Natural killer cell (primary cell): ENCODE results near the gene RNF14. TPM values are rescaled to one million over a fixed set of nuclear protein-coding genes. Genes with fewer than 3 reads are reported as not detected.

ENCODE experiments used
- ATAC-seq, 3 donors: fragments of 150-1000 bp in 2 of 3; fragments of 200-7000 bp in 1 of 3; cut with Tn5 transposase; 1 replicate in 1 of 3; 2 replicates in 2 of 3; pipeline ENCODE4 v1.10.0; 2021; ENCODE audit warnings: mild to moderate bottlenecking in 2 of 3, moderate library complexity in 2 of 3
- DNase-seq, 2 donors: peaks; one replicate each; pipeline versions ENCODE4 v3.0.0 to v3.0.0-alpha.2; 2013 to 2021; ENCODE audit warnings: mixed read lengths in 1 of 2
- H3K27ac ChIP-seq: one replicate; pipeline ENCODE4 v1.5.1; 2013; ENCODE audit warnings: mild to moderate bottlenecking, low read length
- H3K27me3 ChIP-seq: one replicate; pipeline ENCODE4 v1.6.1; 2013; ENCODE audit warnings: low read length; ENCODE audit not compliant: control insufficient read depth, insufficient read depth
- H3K36me3 ChIP-seq: one replicate; pipeline ENCODE4 v1.6.1; 2013; ENCODE audit warnings: low read length; ENCODE audit not compliant: control insufficient read depth, insufficient read depth
- H3K4me1 ChIP-seq: one replicate; pipeline ENCODE4 v1.6.1; 2013; ENCODE audit warnings: low read length; ENCODE audit not compliant: control insufficient read depth, insufficient read depth
- H3K4me3 ChIP-seq: one replicate; pipeline ENCODE4 v1.5.1; 2013; ENCODE audit warnings: low read length
- H3K9me3 ChIP-seq: one replicate; pipeline ENCODE4 v1.6.1; 2013; ENCODE audit warnings: low read length; ENCODE audit not compliant: control insufficient read depth, insufficient read depth
- H3K27ac Mint-ChIP-seq, 2 donors: one replicate each; pipeline ENCODE4 v1.8.0; 2022; ENCODE audit warnings: mild to moderate bottlenecking in 2 of 2, mixed read lengths in 2 of 2, moderate library complexity in 1 of 2
- H3K27me3 Mint-ChIP-seq, 2 donors: one replicate each; pipeline ENCODE4 v1.8.0; 2022; ENCODE audit warnings: low read depth in 2 of 2, mixed read lengths in 2 of 2
- H3K36me3 Mint-ChIP-seq: one replicate; pipeline ENCODE4 v1.8.0; 2022; ENCODE audit warnings: mixed read lengths
- H3K4me1 Mint-ChIP-seq, 2 donors: one replicate each; pipeline ENCODE4 v1.8.0; 2022; ENCODE audit warnings: mixed read lengths in 2 of 2
- H3K4me3 Mint-ChIP-seq: one replicate; pipeline ENCODE4 v1.8.0; 2022; ENCODE audit warnings: mild to moderate bottlenecking, moderate library complexity, mixed read lengths
- H3K9me3 Mint-ChIP-seq, 2 donors: one replicate each; pipeline ENCODE4 v1.8.0; 2022; ENCODE audit warnings: mixed read lengths in 2 of 2
- CTCF ChIP-seq: fragments of 200-600 bp; IDR thresholded peaks from one replicate; pipeline ENCODE4 v1.8.0; 2022; ENCODE audit warnings: antibody characterized with exemption
- WGBS: methylation state at CpG from one replicate; pipeline ENCODE4 v1.1.7; 2013; ENCODE audit warnings: missing lambda C conversion rate; ENCODE audit not compliant: insufficient coverage; 5-methylcytosine and 5-hydroxymethylcytosine counted together
- intact Hi-C: fragments of 100-400 bp; cut with micrococcal nuclease; formaldehyde crosslinking; loops from one replicate; pipeline ENCODE4 v1.14.2; 2022
- total RNA-seq, 4 donors: library from RNA; stranded (reverse); fragments of 120-200 nt in 1 of 4; gene quantifications; one replicate each; pipeline versions ENCODE4 v1.2.3 to v1.2.4, GENCODE V29; 2013 to 2022

RNF14 gene
- total RNA-seq, 3 donors from 2014 or later (not counting 1 experiment from before 2014, with no cell fraction given) = 20.6 to 29.2 (median 21.3) TPM

GRCh38 chr5:141958546-141959172 is 10.2 kb upstream of the RNF14 start:
- H3K9me3 ChIP-seq = no peaks in the 10 kb centered on the region
- Mint-ChIP-seq H3K27ac (peak overlapping the region in 1 of 2 donors; percentile 77), H3K4me3 (peak overlapping the region; percentile 41), H3K27me3 (no peaks in the 10 kb centered on the region), H3K4me1 (peaks cover 43 to 44% of the 10 kb centered on the region in 2 donors), H3K36me3 (no peaks in the 10 kb centered on the region), H3K9me3 (no peaks in the 10 kb centered on the region)
- TF ChIP-seq CTCF = no peak
- H3K4me1 ChIP-seq = peaks cover 41% of the 10 kb centered on the region
- intact Hi-C loops = loop anchor here (1.0 kb wide), 1 partner anchor 30 kb away; no protein-coding TSS in a partner anchor
- DNase-seq = no peak
- no peak overlapping the region for H3K27ac ChIP-seq
- H3K27me3 ChIP-seq = no peaks in the 10 kb centered on the region
- no peaks in the 10 kb centered on the region for H3K36me3 ChIP-seq
- ATAC-seq = no peak
- WGBS = 83% methylated on average over 8 of the region's 8 CpGs
- no peak overlapping the region for H3K4me3 ChIP-seq

GRCh38 chr5:141960018-141960417 is 8.9 kb upstream of the RNF14 start:
- Histone ChIP-seq H3K27ac (no peak overlapping the region), H3K4me3 (no peak overlapping the region), H3K27me3 (no peaks in the 10 kb centered on the region), H3K36me3 (no peaks in the 10 kb centered on the region), H3K4me1 (peaks cover 41% of the 10 kb centered on the region), H3K9me3 (no peaks in the 10 kb centered on the region)
- Mint-ChIP-seq H3K4me3 (peak overlapping the region; percentile 78), H3K4me1 (peaks cover 43 to 44% of the 10 kb centered on the region in 2 donors), H3K27me3 (no peaks in the 10 kb centered on the region), H3K9me3 (no peaks in the 10 kb centered on the region), H3K36me3 (no peaks in the 10 kb centered on the region), H3K27ac (peak overlapping the region; percentile 14 to 77)
- TF ChIP-seq CTCF = no peak
- DNase-seq (peak in 1 of 2 donors; percentile 55), ATAC-seq (no peak)
- 83% methylated on average over 10 of the region's 10 CpGs for WGBS
- intact Hi-C loops = loop anchor here (1.0 to 10.0 kb wide), 4 partner anchors 37 to 268 kb away; partner anchors contain the start of genes DELE1 and GNPDA1

- H3K4me1 Mint-ChIP-seq = peaks cover 43 to 44% of the 10 kb centered on the region in 2 donors
- TF ChIP-seq CTCF = peak; percentile 76
Observed at GRCh38 chr5:141960449-141961323, 8.2 kb upstream of the RNF14 start.

More at GRCh38 chr5:141960449-141961323, 8.2 kb upstream of the RNF14 start:
- 30% methylated on average over 13 of the region's 14 CpGs for WGBS
- peak; percentile 86 to 96 for DNase-seq
- Histone ChIP-seq H3K27ac (peak overlapping the region; percentile 55), H3K4me3 (no peak overlapping the region), H3K36me3 (no peaks in the 10 kb centered on the region), H3K4me1 (peaks cover 41% of the 10 kb centered on the region), H3K27me3 (no peaks in the 10 kb centered on the region), H3K9me3 (no peaks in the 10 kb centered on the region)
- peak overlapping the region; percentile 78 for H3K4me3 Mint-ChIP-seq
- no peaks in the 10 kb centered on the region for H3K36me3 Mint-ChIP-seq
- peak overlapping the region; percentile 77 to 86 for H3K27ac Mint-ChIP-seq
- no peaks in the 10 kb centered on the region for H3K9me3 Mint-ChIP-seq
- intact Hi-C loops = loop anchor here (1.0 to 10.0 kb wide), 4 partner anchors 37 to 268 kb away; partner anchors contain the start of genes DELE1 and GNPDA1
- H3K27me3 Mint-ChIP-seq = no peaks in the 10 kb centered on the region
- peak; percentile 93 to 94 (median 94) for ATAC-seq
